Measurements from ENCODE around the gene RAP1GAP2.
"Not testable (repeated sequence)": the region's sequence is repeated elsewhere in the genome, so short reads cannot be mapped to it uniquely, and the experiment has no call there.

RAP1GAP2 gene

DNA sequence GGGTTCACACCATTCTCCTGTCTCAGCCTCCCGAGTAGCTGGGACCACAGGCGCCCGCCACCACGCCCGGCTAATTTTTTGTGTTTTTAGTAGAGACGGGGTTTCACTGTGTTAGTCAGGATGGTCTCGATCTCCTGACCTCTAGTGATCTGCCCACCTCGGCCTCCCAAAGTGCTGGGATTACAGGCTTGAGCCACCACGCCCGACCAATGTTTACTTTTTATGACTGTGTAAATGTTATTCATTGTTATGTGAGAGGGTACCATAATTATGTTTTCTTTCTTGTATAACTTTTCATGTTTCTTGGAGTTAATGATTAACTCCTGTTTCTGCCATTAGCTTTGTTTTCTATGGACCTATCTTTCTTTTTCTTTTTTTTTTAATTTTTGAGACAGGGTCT is 94.5 kb downstream of the RAP1GAP2 start:
- not testable (repeated sequence) for DNase-seq

DNA sequence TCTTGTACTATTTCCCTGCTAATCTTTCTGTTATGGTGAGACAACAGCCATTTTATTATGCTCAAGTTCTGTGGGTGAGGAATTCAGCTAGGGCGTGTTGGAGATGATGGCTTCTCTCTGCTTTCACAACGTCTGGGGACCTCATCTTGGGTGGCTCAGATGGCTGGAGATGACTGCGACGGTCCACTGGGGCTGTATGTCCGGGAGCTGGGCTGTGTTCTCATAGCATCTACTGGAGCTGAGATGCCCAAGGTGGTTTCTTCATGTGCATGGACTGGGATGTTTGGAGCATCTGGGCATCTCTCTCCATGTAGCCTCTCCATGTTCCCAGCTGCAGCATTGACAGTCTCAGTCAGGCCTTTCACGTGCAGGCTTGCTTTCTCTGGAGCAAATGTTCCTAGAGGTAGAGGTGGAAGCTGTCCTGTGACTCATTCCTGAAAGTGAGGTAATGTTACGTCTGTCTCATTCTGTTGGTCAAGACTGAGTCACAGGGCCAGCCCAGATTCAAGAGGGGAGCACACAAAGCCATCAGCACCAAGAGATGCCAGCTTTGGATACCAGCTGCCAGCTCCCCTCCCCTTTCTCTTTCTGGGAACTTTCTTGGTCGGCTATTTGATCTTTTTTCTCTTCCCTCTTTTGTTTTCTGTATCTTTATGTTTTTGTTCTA is 96.2 kb downstream of the RAP1GAP2 start:
- no peak for DNase-seq

DNA sequence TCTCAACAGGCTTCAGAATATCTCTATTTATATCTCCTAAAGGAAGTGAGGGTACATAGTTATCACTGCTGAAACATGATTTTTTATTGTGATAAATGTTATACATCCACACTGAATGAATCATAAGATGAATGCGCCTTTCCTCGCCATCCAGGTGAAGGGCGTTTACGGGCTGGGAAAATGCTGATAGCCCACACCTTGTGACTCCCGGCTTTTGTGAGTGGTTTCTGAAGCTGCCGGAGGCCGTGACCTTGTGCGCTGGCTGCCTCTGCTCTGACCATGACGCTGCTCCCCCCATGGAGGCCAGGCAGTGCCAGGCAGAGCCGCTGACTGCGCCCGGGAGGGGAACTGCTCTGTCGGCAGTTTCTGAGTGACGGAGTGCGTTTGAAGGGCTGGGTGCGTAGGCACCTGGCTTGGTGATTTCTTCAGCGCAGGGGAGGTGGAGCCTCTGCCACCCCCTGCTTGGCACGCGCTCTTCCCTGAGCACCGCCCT is 97.2 kb downstream of the RAP1GAP2 start:
- no peak for DNase-seq

- no peak for DNase-seq
These were observed 98.5 kb downstream of the RAP1GAP2 start for GRCh38 chr17:2894782-2895181.

DNA sequence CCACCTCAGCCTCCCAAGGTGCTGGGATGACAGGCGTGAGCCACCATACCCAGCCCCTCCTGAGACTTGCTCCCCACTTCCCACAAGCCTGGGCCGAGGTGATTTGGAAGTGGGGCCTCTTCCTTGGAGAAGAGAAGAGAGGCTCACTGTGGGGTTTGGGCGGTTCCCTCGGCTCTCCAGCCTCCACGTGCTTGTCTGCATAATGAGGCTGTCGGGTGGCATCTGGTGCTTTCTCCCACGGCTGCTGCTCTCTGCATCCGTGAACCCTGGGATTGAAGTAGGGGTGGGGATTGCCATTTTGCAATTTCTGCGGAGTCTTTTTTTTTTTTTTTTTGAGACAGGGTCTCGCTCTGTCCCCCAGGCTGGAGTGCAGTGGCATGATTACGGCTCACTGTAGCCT is 101.4 kb downstream of the RAP1GAP2 start:
- DNase-seq, result no peak

DNA sequence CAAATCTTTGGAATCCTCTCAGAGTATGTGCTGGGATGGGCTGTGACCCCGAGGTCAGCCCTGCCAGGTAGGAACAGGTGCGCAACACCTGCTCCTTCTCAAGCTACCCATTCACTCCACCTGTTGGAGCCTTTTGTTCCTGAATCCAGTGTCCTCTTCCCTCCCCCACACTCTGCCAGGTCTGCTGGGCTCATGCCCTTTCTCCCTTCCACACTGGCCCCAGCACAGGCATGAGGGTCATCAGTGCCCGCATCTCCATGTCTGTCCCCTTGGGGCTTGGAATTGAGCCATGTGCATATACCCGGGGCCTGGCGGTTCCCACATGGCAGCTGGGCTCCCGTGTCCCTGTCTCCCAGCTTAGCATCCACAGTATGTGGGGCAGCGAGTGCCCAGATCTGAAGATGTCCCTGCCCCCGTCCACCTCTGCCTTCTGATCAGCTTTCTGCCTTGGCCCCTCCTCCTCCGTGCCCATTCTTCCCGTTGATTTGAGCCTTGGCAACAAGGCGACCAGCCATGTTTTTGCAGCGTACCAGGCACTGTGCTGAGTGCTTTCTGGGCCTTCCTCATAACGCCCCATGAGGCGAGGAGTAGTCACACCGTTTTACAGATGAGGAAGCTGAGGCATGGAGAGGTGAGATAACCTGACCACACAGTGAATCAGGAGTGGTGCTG is 102.2 kb downstream of the RAP1GAP2 start:
- no peak for DNase-seq

- DNase-seq, result no peak
These were observed 103.7 kb downstream of the RAP1GAP2 start for GRCh38 chr17:2899906-2900305.

- DNase-seq, result no peak
These were observed 104.6 kb downstream of the RAP1GAP2 start for GRCh38 chr17:2900842-2901241.

DNA sequence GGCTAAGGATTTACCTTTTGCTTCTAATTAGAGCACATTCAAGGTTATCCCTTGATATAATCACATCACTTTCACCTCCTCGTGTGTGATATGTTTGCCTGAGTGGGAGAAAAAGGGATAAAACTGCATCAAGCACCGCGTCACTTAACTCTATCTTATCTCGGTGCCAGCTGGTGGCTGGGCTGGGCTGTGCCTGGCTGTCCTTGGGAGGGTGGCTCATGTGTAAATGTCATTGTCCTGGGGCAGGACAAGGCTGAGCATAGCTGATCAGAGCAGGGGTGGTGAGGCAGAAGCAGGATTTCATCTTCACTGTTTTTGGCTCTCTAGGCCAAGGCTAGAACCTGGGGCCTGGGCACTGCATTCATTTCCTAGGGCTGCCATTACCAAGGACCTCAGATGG is 105.3 kb downstream of the RAP1GAP2 start:
- no peak for DNase-seq

DNA sequence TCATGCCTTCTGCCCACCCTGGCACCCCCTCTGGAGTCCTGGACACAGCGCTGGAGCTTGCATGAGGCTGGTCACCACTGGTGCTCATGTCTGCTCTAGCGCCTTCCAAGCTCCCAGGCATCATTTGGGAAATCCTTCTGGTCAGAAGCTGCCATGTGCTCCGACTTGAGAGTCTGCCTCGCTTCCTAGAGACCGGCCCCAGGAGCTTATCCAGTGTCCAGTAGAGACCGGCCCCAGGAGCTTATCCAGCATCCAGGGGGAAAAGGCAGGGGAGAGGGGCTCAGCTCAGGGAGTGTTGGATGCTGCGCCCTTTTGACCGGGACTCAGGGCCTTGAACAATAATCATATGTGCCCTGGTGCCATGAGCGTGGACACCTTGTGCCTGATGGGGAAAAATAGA is 106.3 kb downstream of the RAP1GAP2 start:
- no peak for DNase-seq

- no peak for DNase-seq
These were observed 107.1 kb downstream of the RAP1GAP2 start for GRCh38 chr17:2903193-2903974.

DNA sequence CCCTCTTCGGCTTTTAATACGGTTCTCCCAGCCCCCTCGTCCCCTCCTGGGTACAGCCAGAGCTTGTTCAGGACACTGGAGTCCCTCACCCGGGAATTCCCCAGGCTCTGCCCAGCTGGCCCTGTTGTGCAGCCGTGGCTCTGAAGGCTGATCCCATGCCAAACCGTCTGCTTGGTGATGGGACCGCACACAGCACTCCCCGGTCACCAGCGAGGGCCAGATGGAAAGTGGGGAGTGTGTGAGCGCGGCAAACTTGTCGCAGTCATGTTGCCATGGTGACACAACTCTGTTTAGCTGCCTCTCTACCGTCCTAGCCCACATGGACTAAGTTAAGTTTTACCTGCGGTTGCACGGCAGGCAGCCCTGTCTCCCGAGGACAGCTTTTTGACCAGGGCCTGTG is 107.9 kb downstream of the RAP1GAP2 start:
- DNase-seq, result no peak

DNA sequence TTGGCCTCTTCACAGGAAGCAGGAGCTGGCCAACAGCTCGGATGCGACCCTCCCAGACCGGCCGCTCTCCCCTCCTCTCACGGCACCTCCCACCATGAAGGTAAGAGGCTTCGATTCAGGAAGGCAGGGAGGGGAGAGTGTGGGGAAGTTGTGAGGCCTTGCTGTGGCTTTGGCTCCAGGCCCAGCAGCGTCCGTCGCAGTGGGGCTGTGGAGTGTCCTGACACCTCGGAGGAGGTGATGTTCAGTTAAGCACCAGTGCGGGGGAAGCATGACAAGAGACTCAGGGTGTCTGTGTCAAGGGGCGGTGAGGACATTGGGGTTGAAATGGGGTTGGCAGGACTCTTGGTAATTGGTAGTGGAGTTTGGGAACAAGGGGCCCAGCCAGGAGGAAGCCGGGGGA is 109.0 kb downstream of the RAP1GAP2 start:
- DNase-seq, result no peak

- DNase-seq, result no peak
These were observed 109.7 kb downstream of the RAP1GAP2 start for GRCh38 chr17:2905696-2906501.

DNA sequence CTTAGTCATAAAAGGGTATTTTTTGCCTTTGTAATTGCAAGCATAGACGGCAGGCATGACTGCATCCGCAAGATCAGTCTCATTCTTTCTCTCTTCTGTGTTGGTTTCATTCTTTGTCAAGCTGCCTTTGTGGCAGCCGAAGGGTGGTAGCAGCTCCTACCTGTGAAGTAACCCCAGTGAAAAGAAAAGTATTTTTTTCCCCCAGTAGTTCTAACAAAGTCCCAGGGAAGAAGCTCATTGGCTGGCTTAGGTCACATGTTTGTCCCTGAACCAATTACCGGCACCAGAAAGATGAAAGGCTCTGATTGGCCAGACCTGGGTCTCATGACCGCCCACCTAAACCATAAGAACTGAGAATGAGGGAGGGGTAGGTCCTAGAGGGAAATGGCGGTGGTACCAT is 110.7 kb downstream of the RAP1GAP2 start:
- DNase-seq, result peak; percentile 60

DNA sequence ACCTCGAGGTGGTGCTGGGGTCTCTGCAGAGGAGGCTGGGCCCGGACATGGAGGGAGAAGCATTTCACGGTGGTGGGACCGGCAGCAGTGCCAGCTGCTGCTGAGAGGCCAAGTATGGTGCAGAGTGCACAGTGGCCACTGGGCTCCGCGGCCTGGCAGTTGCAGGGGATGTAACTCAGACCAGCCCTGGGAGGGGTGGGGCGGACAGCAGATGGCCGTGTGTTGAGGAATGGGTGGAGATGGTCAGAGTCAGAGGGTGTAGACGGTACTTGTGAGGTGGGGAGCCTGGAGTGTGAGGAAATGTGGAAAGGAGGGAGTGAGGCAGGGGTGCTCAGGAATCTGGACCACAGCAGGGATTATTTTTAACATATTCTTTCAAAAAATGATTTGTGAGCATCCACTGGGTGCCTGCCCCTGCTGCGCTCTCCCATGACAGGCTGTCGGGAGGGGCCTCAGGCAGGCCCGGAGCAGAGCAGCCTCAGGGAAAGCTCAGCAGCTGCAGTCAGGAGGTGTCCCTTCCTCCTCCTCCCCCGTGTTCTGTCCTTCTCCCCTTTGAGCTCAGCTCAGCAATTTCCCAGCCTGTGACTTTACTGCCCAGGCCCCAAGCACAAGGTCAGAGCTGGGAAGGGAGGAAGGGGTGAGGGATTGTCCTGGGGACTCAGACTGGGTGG is 113.1 kb downstream of the RAP1GAP2 start:
- DNase-seq, result no peak

DNA sequence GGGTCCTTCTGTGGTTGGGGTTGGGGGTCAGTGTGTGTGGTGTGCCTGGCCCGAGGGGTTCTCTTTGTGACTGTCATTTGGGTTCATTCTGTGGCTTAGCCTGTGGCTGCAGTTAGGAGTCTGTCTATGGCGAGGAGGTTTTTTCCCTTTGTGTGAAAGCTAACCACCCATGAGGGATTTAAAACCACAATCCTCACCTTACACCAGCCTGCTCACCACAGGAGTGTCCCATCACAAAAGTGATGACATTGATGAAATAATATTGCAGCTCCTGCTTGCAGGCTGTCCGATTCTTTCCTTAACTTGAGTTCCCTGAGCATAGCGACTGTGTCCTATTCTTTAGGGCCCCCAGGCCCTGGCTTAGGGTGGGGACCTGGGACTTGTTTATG is 113.6 kb downstream of the RAP1GAP2 start:
- DNase-seq, result no peak

GRCh38 chr17:2911035-2911754 is 115.0 kb downstream of the RAP1GAP2 start:
- DNase-seq, result no peak

- no peak for DNase-seq
These were observed 115.5 kb downstream of the RAP1GAP2 start for GRCh38 chr17:2911755-2912111.

- no peak for DNase-seq
These were observed 116.5 kb downstream of the RAP1GAP2 start for GRCh38 chr17:2912754-2913153.

DNA sequence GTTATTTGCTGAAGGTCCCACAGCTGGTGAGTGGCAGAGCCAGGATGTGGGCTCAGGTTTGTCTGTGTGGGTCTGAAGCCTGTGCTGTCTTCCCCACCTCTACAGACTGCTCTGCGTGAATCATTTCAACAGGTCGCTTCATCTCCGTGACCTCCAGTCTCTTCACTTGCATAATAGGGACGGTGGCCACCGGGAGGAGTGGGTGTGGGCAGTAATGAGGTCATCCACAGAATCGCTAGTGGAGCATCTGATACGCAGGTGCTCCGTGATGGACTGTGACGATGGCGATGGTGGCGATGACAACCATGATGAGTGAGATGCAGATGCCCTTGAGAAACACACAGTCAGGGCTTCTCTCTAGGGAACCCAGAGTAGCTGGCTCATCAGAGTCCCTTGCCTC is 120.2 kb downstream of the RAP1GAP2 start:
- no peak for DNase-seq

DNA sequence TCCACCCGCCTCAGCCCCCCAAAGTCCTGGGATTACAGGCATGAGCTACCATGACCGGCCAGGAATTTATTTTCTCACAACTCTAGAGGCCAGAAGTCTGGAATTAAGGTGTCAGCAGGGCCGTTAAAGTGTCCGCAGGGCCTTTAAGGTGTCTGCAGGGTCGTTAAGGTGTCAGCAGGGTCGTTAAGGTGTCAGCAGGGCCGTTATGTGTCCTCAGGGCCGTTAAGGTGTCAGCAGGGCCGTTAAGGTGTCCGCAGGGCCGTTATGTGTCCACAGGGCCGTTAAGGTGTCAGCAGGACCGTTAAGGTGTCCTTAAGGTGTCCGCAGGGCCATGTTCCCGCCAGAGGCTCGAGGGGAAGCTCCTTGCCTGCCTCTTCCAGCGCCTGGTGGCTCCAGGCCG is 125.2 kb downstream of the RAP1GAP2 start:
- no peak for DNase-seq

All from stimulated activated CD4-positive, alpha-beta T cell treated with anti-CD3 and anti-CD28 coated beads, Interleukin-4, amount 100 ng/mL, for 24 hours (primary cell).